ENCODE measurements around the gene SEC14L3.

SEC14L3 gene

GRCh38 chr22:30413001-30413400 is 58.8 kb downstream of the SEC14L3 start (continued):
- TF ChIP-seq CSRNP3 (CRISPR knock-in tag; IDR thresholded peaks at IDR 0.05) (no peak), GLIS3 (CRISPR knock-in tag; IDR thresholded peaks at IDR 0.05) (no peak), ZNF8 (CRISPR knock-in tag; IDR thresholded peaks at IDR 0.05) (no peak)
- TF ChIP-seq, protein P1, sequence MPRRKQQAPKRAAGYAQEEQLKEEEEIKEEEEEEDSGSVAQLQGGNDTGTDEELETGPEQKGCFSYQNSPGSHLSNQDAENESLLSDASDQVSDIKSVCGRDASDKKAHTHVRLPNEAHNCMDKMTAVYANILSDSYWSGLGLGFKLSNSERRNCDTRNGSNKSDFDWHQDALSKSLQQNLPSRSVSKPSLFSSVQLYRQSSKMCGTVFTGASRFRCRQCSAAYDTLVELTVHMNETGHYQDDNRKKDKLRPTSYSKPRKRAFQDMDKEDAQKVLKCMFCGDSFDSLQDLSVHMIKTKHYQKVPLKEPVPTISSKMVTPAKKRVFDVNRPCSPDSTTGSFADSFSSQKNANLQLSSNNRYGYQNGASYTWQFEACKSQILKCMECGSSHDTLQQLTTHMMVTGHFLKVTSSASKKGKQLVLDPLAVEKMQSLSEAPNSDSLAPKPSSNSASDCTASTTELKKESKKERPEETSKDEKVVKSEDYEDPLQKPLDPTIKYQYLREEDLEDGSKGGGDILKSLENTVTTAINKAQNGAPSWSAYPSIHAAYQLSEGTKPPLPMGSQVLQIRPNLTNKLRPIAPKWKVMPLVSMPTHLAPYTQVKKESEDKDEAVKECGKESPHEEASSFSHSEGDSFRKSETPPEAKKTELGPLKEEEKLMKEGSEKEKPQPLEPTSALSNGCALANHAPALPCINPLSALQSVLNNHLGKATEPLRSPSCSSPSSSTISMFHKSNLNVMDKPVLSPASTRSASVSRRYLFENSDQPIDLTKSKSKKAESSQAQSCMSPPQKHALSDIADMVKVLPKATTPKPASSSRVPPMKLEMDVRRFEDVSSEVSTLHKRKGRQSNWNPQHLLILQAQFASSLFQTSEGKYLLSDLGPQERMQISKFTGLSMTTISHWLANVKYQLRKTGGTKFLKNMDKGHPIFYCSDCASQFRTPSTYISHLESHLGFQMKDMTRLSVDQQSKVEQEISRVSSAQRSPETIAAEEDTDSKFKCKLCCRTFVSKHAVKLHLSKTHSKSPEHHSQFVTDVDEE (CRISPR knock-in tag; IDR thresholded peaks at IDR 0.05) = no peak

DNA sequence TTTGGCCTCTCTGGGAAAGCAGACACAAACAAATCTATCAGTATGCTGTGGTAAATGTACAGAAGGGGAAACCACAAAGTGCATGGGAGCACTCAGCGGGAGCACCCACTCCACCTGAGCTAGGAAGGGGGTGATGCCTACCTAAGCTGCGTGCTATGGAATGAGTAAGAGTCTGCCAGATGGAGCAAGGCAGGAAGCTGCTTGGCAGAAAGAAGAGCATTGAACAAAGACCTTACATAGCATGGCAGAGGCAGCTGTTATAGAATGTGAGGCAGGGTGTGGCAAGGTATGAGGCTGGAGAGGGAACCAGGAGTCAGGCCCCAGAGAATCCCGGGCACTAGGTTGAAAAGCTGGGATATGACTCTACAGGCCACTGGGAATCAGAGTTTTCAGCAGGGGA is 60.0 kb downstream of the SEC14L3 start:
- ATAC-seq = no peak
- no peak for TF ChIP-seq ZFP3 (CRISPR knock-in tag; IDR thresholded peaks at IDR 0.05)
- TF ChIP-seq CSDC2 (CRISPR knock-in tag; IDR thresholded peaks at IDR 0.05) = no peak
- TF ChIP-seq, protein P2, sequence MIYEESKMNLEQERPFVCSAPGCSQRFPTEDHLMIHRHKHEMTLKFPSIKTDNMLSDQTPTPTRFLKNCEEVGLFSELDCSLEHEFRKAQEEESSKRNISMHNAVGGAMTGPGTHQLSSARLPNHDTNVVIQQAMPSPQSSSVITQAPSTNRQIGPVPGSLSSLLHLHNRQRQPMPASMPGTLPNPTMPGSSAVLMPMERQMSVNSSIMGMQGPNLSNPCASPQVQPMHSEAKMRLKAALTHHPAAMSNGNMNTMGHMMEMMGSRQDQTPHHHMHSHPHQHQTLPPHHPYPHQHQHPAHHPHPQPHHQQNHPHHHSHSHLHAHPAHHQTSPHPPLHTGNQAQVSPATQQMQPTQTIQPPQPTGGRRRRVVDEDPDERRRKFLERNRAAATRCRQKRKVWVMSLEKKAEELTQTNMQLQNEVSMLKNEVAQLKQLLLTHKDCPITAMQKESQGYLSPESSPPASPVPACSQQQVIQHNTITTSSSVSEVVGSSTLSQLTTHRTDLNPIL (CRISPR knock-in tag; IDR thresholded peaks at IDR 0.05; ENCODE audit: low read depth) = no peak
- no peak for TF ChIP-seq GLIS3 (CRISPR knock-in tag; IDR thresholded peaks at IDR 0.05)

All from SK-N-SH treated with all-trans-retinoic acid at 6 μM for 48 hours (cell line).